Brain microvascular endothelial cell (primary cell): ENCODE data around the gene AACS.
"Not testable (repeated sequence)": the region's sequence is repeated elsewhere in the genome, so short reads cannot be mapped to it uniquely, and the experiment has no call there.

Experiments used
- DNase-seq: peaks from one replicate; pipeline ENCODE4 v3.0.0-alpha.2; 2020
- H3K27ac ChIP-seq: fragments of 250-450 bp; sonication (Bioruptor Pico); 2 replicates; pipeline ENCODE4 v1.5.1; 2020; ENCODE audit warnings: mild to moderate bottlenecking, moderate library complexity
- H3K27me3 ChIP-seq: fragments of 250-450 bp; sonication (Bioruptor Pico); replicated peaks from 2 replicates; pipeline ENCODE4 v1.5.1; 2020; ENCODE audit warnings: mild to moderate bottlenecking
- H3K36me3 ChIP-seq: fragments of 250-450 bp; sonication (Bioruptor Pico); replicated peaks from 2 replicates; pipeline ENCODE4 v1.5.1; 2020; ENCODE audit warnings: mild to moderate bottlenecking
- H3K4me3 ChIP-seq: 2 replicates; pipeline ENCODE4 v1.5.1; 2011; ENCODE audit warnings: low read depth, mild to moderate bottlenecking, control low read depth, low read length, moderate library complexity
- in situ Hi-C: cut with HindIII; loops from 2 replicates; pipeline ENCODE4 v1.10.0; 2017; ENCODE audit warnings: low sequenced_read_pairs, low pct_ligation_motif_present
- TF ChIP-seq, protein P1 (sequence below): IDR thresholded peaks from 2 replicates; pipeline ENCODE4 v1.5.1; 2011; ENCODE audit warnings: low read depth, mild to moderate bottlenecking, moderate library complexity, low read length, control low read depth, inconsistent platforms; ENCODE audit errors: missing control alignments

Gene AACS

DNA sequence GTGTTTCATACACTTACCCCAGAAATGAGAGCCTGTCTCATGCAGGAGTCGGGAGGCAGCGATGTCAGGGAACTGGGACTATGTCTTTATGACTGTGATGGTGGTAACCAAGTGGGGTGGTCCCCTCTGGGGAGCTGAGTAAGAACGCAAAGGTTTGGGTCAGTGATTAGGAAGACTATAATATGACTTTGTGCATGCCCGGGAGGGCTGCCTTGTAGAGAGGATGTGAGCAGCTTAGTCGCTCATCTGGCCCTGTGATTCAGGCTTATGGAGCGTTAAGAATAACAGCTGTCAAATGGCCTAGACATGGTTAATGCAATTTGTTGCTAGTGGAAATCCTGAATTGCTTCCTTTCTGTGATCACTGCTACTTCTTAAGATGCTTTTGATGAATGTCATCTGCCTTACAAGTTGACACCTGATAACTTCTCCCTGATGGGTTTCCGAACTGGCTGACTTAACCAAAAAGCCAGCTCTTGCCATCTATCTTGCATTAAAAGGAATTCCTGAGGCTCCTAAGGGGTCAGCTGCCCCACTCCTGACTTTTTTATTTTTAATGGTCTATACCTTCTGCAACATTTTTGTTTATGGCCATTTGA is 35.4 kb upstream of the AACS start:
- H3K4me3 ChIP-seq = no peak overlapping the region
- in situ Hi-C loops = no loop called here

DNA sequence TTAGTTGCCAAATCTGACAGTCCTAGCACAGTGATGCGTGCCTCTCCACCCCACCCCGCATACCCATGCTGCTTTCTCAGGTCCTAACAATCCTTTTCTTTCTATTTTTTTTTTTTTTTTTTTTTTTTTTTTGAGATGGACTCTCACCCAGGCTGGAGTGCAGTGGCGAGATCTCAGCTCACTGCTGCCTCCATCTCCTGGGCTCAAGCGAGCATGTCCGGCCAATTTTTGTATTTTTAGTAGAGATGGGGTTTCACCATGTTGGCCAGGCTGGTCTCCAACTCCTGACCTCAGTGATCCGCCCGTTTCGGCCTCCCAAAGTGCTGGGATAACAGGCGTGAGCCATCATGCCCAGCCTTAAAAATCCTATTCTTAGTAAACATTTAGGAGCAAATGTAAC is 33.8 kb upstream of the AACS start:
- DNase-seq, H3K27ac ChIP-seq, H3K4me3 ChIP-seq, in situ Hi-C loops, H3K36me3 ChIP-seq, H3K27me3 ChIP-seq: not testable (repeated sequence)

More for the DNA sequence above, 35.4 kb upstream of the AACS start:
- Histone ChIP-seq H3K27me3 (no peaks in the 10 kb centered on the region), H3K36me3 (no peaks in the 10 kb centered on the region), H3K27ac (no peak overlapping the region)
- no peak for DNase-seq
- TF ChIP-seq, protein P1, sequence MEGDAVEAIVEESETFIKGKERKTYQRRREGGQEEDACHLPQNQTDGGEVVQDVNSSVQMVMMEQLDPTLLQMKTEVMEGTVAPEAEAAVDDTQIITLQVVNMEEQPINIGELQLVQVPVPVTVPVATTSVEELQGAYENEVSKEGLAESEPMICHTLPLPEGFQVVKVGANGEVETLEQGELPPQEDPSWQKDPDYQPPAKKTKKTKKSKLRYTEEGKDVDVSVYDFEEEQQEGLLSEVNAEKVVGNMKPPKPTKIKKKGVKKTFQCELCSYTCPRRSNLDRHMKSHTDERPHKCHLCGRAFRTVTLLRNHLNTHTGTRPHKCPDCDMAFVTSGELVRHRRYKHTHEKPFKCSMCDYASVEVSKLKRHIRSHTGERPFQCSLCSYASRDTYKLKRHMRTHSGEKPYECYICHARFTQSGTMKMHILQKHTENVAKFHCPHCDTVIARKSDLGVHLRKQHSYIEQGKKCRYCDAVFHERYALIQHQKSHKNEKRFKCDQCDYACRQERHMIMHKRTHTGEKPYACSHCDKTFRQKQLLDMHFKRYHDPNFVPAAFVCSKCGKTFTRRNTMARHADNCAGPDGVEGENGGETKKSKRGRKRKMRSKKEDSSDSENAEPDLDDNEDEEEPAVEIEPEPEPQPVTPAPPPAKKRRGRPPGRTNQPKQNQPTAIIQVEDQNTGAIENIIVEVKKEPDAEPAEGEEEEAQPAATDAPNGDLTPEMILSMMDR = no peak

DNA sequence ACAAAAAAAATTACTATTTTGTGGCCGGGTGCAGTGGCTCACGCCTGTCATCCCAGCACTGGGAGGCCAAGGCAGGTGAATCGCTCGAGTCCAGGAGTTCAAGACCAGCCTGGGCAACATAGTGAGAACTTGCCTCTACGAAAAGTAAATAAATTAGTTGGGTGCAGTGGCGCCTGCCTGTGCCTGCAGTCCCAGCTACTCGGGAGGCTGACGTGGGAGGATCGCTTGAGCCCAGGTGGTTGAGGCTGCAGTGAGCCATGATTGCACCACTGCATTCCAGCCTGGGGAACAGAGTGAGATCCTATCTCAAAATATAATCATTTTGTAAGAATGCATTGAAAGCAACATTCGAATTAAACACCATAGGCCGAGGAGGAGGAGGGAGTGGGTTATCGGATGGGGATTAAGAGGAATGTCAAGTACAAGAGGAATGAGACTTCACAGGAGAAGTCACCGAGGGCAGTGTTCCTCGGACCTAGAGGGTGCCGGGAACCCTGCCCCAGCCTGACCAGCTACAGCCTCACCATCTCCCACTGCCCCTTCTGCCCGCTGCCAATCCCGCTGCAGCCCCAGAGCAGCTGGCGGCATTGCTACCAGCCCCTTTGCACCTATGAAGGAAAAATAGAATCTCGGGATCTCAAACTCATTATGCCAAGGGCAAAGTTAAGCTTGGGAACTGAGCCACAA is 32.6 kb upstream of the AACS start:
- in situ Hi-C loops = no loop called here

DNA sequence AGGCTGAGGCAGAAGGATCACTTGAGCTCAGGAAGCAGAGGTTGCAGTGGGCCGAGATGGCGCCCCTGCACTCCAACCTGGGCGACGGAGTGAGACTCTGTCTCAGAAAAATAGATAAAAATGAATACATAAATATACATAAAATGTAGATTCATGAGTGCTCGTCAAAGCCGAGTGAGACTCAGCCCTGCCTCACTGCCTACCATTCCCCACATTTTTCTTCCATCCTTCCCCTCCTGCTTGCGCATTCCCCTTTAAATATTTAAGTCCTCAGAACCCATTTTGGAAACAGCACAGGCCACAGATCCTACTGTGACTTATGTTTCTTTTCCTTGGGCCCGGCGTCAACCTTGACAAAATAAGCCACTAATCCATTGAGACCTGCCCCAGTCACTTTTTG is 31.9 kb upstream of the AACS start:
- H3K27me3 ChIP-seq = no peaks in the 10 kb centered on the region
- DNase-seq = no peak
- no peaks in the 10 kb centered on the region for H3K36me3 ChIP-seq
- in situ Hi-C loops = no loop called here
- H3K4me3 ChIP-seq = no peak overlapping the region
- no peak overlapping the region for H3K27ac ChIP-seq
- TF ChIP-seq, protein P1 = no peak

More for the DNA sequence above, 32.6 kb upstream of the AACS start:
- Histone ChIP-seq H3K36me3 (no peaks in the 10 kb centered on the region), H3K27ac (no peak overlapping the region), H3K27me3 (no peaks in the 10 kb centered on the region), H3K4me3 (no peak overlapping the region)
- no peak for DNase-seq
- TF ChIP-seq, protein P1 = no peak

DNA sequence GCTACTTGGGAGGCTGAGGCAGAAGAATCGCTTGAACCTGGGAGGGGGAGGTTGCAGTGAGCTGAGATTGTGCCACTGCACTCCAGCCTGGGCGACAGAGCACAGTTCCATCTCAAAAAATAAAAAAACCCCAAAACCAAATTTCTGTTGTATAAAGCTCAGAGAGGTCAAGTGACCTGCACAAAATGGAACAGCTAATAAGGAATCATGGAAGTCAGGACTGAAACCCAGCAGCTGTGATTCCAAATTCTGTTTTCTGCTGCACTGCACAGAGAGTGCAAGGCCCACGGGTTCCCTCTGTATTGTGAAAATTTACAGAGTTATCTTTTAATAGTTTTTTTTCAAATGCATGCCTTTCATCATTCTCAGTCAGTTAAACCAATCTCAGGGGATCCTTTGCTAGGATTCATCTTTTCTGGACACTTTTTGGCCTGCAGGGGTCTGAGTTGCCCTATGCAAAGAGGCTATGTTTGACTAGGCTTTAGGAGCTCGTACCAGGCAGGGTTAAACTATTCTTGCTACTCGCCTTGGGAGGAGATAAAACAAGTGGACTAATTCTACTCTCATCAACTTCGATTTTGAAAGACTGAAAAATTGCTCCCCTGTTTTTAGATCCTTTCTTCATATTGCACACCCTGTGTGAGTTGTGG is 26.1 kb upstream of the AACS start:
- Histone ChIP-seq H3K4me3 (no peak overlapping the region), H3K27me3 (no peaks in the 10 kb centered on the region), H3K27ac (no peak overlapping the region), H3K36me3 (no peaks in the 10 kb centered on the region)
- in situ Hi-C loops = no loop called here
- no peak for DNase-seq
- TF ChIP-seq, protein P1 = peak; percentile 36

GRCh38 chr12:125049093-125049458 is 16.2 kb upstream of the AACS start:
- TF ChIP-seq, protein P1 = no peak
- Histone ChIP-seq H3K27me3 (no peaks in the 10 kb centered on the region), H3K4me3 (peak overlapping the region; percentile 66), H3K27ac (no peak overlapping the region), H3K36me3 (no peaks in the 10 kb centered on the region)
- in situ Hi-C loops = no loop called here
- no peak for DNase-seq
